Erythroblast (primary cell): Measurements from ENCODE around the gene KIF17.
A peak's percentile ranks its signal among the peaks of the same experiment; 100 is the strongest.
"Not testable (repeated sequence)": the region's sequence is repeated elsewhere in the genome, so short reads cannot be mapped to it uniquely, and the experiment has no call there.

Source experiments
- DNase-seq, 2 experiments: peaks; one replicate each; lab custom pipeline; 2025; lab: John Stamatoyannopoulos, UW
- GATA1 ChIP-seq: IDR thresholded peaks from 2 replicates; pipeline ENCODE4 v1.6.1; 2011; ENCODE audit warnings: low read depth, mild to moderate bottlenecking, control low read depth, low read length, moderate library complexity
- POLR2A ChIP-seq: IDR thresholded peaks from 2 replicates; pipeline ENCODE4 v1.6.1; 2011; ENCODE audit warnings: mild to moderate bottlenecking, low read length

The KIF17 gene

GRCh38 chr1:20724364-20725188 is 6.8 kb upstream of the KIF17 start:
- TF ChIP-seq GATA1 (no peak), POLR2A (no peak)
- no peak for DNase-seq

GRCh38 chr1:20723537-20724363 is 5.9 kb upstream of the KIF17 start:
- TF ChIP-seq POLR2A (no peak), GATA1 (no peak)
- no peak for DNase-seq

GRCh38 chr1:20723159-20723536 is 5.3 kb upstream of the KIF17 start:
- DNase-seq = no peak
- TF ChIP-seq GATA1 = no peak
- no peak for TF ChIP-seq POLR2A

GRCh38 chr1:20721117-20722061 is 3.6 kb upstream of the KIF17 start:
- TF ChIP-seq POLR2A = no peak
- no peak for TF ChIP-seq GATA1
- no peak for DNase-seq

- DNase-seq = no peak
Measured at GRCh38 chr1:20720631-20721091, 2.9 kb upstream of the KIF17 start.

GRCh38 chr1:20719871-20720620 is 2.2 kb upstream of the KIF17 start:
- no peak for DNase-seq
- TF ChIP-seq GATA1 = no peak
- no peak for TF ChIP-seq POLR2A

More at GRCh38 chr1:20720631-20721091, 2.9 kb upstream of the KIF17 start:
- TF ChIP-seq POLR2A (no peak), GATA1 (no peak)

- no peak for DNase-seq
- TF ChIP-seq GATA1 = no peak
- TF ChIP-seq POLR2A = no peak
Measured at GRCh38 chr1:20719261-20719660, 1.5 kb upstream of the KIF17 start.

GRCh38 chr1:20718343-20718882 is 606 bp upstream of the KIF17 start:
- DNase-seq = not testable (repeated sequence)

GRCh38 chr1:20716232-20716631 is 1.6 kb downstream of the KIF17 start:
- TF ChIP-seq POLR2A = no peak
- no peak for TF ChIP-seq GATA1
- no peak for DNase-seq

GRCh38 chr1:20715406-20715805 is 2.4 kb downstream of the KIF17 start:
- DNase-seq = no peak
- TF ChIP-seq POLR2A = no peak
- TF ChIP-seq GATA1 = no peak

- peak in 1 of 2 experiments; percentile 16 for DNase-seq
- TF ChIP-seq POLR2A = no peak
- no peak for TF ChIP-seq GATA1
Measured at GRCh38 chr1:20713440-20713839, 4.4 kb downstream of the KIF17 start.

- TF ChIP-seq GATA1 (no peak), POLR2A (no peak)
- peak; percentile 20 to 31 for DNase-seq
Measured at GRCh38 chr1:20712215-20712577, 5.6 kb downstream of the KIF17 start.
